ENCODE measurements around the gene DLGAP4. TPM values are rescaled to one million over a fixed set of nuclear protein-coding genes. Genes with fewer than 3 reads are reported as not detected.

The DLGAP4 gene
- total RNA-seq, 1 experiment from 2014 or later, result 80.3 TPM

DNA sequence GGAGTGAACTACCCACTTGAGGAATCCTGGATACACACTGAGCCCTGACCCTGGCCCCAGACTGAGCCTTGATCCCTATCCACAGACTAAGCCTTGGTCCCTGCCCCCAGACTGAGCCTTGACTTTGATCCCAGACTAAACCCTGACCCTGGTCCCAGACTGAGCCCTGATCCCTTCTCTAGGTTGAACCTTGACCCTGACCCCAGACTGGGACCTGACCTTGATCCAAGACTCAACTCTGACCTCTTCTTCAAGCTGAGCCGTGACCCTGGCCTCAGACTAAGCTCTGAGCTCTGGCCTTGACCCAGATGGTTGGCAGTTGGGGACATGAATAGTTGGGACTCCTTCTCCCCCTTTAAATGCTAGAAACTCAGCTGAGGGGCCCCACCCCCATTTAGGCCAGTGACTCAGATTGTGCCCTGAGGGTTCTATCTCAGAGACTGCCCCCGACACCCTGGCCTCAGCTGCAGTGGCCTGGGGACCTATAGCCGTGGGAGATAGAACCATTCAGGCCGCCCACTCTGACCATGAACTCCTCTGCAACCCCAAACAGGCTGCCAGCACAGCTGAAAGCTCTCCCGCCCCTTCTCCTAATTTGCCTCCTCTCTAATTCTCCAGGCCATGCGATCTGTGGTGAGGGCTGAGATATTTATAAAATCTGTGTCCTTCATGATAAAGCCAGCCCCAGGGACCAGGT lies 84.7 kb downstream of the DLGAP4 start:
- Mint-ChIP-seq H3K27ac (ENCODE audit: low read depth, unreplicated experiment) (no peak overlapping the region), H3K4me1 (ENCODE audit: insufficient read depth, unreplicated experiment) (no peaks in the 10 kb centered on the region), H3K9me3 (ENCODE audit: unreplicated experiment) (peaks cover under 1% of the 10 kb centered on the region), H3K4me3 (ENCODE audit: unreplicated experiment) (no peak overlapping the region), H3K27me3 (ENCODE audit: insufficient read depth, unreplicated experiment) (peaks cover 64% of the 10 kb centered on the region), H3K36me3 (ENCODE audit: insufficient read depth, unreplicated experiment) (no peaks in the 10 kb centered on the region)
- BruUV-seq (replicated peaks), result no TSS peak
- POLR2A ChIA-PET, result no interaction called here
- TF ChIP-seq, protein P1, sequence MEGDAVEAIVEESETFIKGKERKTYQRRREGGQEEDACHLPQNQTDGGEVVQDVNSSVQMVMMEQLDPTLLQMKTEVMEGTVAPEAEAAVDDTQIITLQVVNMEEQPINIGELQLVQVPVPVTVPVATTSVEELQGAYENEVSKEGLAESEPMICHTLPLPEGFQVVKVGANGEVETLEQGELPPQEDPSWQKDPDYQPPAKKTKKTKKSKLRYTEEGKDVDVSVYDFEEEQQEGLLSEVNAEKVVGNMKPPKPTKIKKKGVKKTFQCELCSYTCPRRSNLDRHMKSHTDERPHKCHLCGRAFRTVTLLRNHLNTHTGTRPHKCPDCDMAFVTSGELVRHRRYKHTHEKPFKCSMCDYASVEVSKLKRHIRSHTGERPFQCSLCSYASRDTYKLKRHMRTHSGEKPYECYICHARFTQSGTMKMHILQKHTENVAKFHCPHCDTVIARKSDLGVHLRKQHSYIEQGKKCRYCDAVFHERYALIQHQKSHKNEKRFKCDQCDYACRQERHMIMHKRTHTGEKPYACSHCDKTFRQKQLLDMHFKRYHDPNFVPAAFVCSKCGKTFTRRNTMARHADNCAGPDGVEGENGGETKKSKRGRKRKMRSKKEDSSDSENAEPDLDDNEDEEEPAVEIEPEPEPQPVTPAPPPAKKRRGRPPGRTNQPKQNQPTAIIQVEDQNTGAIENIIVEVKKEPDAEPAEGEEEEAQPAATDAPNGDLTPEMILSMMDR (IDR thresholded peaks at IDR 0.05; ENCODE audit: unreplicated experiment), result no peak
- CTCF ChIA-PET, result interaction anchor here (0.6 to 2.3 kb wide), 5 partner anchors 48 to 417 kb away, joined by 3 to 6 read pairs (median 3); no protein-coding TSS in a partner anchor
- no peak for DNase-seq (ENCODE audit: unreplicated experiment)
- intact Hi-C loops (cut with micrococcal nuclease), result no loop called here

DNA sequence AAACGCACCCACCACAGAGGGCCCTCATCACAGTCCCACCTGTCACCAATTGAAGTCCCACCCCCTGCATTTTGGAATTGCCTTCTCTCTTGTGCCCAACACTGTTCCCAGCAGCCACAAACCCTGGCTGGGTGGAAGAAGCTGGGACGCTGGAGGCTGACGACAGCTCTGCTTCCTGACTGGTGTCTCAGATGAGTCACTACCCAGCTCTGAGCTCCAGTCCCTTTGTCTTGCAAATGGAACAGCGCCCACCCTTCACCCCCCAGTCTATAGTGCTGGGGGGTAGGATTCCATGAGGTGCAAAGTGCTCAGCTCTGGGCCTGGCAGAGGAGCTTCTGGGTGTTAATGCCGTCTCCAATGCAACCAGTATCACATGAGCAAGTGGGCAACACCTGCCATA lies 85.3 kb downstream of the DLGAP4 start:
- no peak for DNase-seq (ENCODE audit: unreplicated experiment)
- Mint-ChIP-seq H3K4me1 (ENCODE audit: insufficient read depth, unreplicated experiment) (no peaks in the 10 kb centered on the region), H3K9me3 (ENCODE audit: unreplicated experiment) (peaks cover 6% of the 10 kb centered on the region), H3K36me3 (ENCODE audit: insufficient read depth, unreplicated experiment) (no peaks in the 10 kb centered on the region), H3K27me3 (ENCODE audit: insufficient read depth, unreplicated experiment) (peaks cover 58% of the 10 kb centered on the region), H3K4me3 (ENCODE audit: unreplicated experiment) (no peak overlapping the region), H3K27ac (ENCODE audit: low read depth, unreplicated experiment) (no peak overlapping the region)
- TF ChIP-seq, protein P1 (IDR thresholded peaks at IDR 0.05; ENCODE audit: unreplicated experiment), result no peak
- ChIA-PET POLR2A (no interaction called here), CTCF (interaction anchor here (0.5 to 2.3 kb wide), 6 partner anchors 48 to 416 kb away, joined by 3 to 6 read pairs (median 3); no protein-coding TSS in a partner anchor)
- BruUV-seq (replicated peaks), result no TSS peak
- intact Hi-C loops (cut with micrococcal nuclease), result no loop called here

DNA sequence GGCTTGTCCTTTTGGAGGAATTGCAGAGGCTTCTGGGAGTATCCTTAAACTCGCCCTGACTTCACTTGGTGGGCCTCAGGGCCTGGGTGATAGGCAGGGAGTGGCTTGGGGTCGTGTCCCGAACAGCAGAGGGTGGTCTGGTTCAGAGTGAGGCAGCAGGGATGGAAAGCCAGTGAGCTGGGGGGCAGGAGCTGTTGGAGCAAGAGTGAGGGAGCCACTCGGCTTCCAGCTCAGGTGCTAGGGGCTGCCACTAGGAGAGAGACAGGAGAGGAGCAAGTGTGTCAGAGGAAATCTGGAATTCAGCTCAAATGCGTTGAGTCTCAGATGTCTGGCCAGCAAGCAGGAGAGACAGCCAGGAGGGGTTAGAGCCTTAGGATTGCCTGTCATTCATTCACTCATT lies 85.8 kb downstream of the DLGAP4 start:
- no peak for DNase-seq (ENCODE audit: unreplicated experiment)
- ChIA-PET CTCF (interaction anchor here (0.5 to 2.3 kb wide), 4 partner anchors 47 to 413 kb away, joined by 3 to 6 read pairs (median 3); no protein-coding TSS in a partner anchor), POLR2A (no interaction called here)
- H3K4me3 Mint-ChIP-seq (ENCODE audit: unreplicated experiment), result no peak overlapping the region
- intact Hi-C loops (cut with micrococcal nuclease), result no loop called here
- H3K4me1 Mint-ChIP-seq (ENCODE audit: insufficient read depth, unreplicated experiment), result no peaks in the 10 kb centered on the region
- peaks cover 9% of the 10 kb centered on the region for H3K9me3 Mint-ChIP-seq (ENCODE audit: unreplicated experiment)
- BruUV-seq (replicated peaks), result no TSS peak
- H3K36me3 Mint-ChIP-seq (ENCODE audit: insufficient read depth, unreplicated experiment), result no peaks in the 10 kb centered on the region
- peaks cover 53% of the 10 kb centered on the region for H3K27me3 Mint-ChIP-seq (ENCODE audit: insufficient read depth, unreplicated experiment)
- no peak overlapping the region for H3K27ac Mint-ChIP-seq (ENCODE audit: low read depth, unreplicated experiment)
- TF ChIP-seq, protein P1 (IDR thresholded peaks at IDR 0.05; ENCODE audit: unreplicated experiment), result no peak

DNA sequence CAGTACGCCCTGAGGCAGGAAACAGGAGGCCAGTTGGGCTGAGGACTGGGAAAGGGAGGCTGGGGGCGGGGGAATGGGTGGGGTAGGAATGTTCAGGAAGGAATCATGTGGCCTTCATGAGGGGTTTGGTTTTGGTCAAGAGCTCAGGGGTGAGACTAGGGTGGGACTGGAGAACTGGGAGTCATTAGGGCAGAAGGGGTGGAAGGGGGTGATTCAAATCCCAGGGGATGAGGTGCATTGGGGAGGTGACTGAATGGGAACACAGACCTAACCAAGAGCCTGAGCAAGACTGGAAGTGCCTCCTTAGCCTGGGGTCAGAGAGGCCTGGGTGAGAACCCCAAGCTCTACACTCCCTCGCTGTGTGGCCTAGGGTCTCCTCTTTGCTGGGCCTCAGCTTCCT lies 86.8 kb downstream of the DLGAP4 start:
- no peak for DNase-seq (ENCODE audit: unreplicated experiment)
- ChIA-PET CTCF (no interaction called here), POLR2A (interaction anchor here (0.7 kb wide), 1 partner anchor 12 kb away, joined by 3 read pairs; no protein-coding TSS in a partner anchor)
- Mint-ChIP-seq H3K4me1 (ENCODE audit: insufficient read depth, unreplicated experiment) (no peaks in the 10 kb centered on the region), H3K4me3 (ENCODE audit: unreplicated experiment) (no peak overlapping the region), H3K27me3 (ENCODE audit: insufficient read depth, unreplicated experiment) (peaks cover 48% of the 10 kb centered on the region), H3K36me3 (ENCODE audit: insufficient read depth, unreplicated experiment) (no peaks in the 10 kb centered on the region), H3K27ac (ENCODE audit: low read depth, unreplicated experiment) (no peak overlapping the region), H3K9me3 (ENCODE audit: unreplicated experiment) (peaks cover 9% of the 10 kb centered on the region)
- intact Hi-C loops (cut with micrococcal nuclease), result no loop called here
- no TSS peak for BruUV-seq (replicated peaks)
- TF ChIP-seq, protein P1 (IDR thresholded peaks at IDR 0.05; ENCODE audit: unreplicated experiment), result no peak
